BLaER1 (cell line): Measurements from ENCODE around the gene KRTAP12-4.
"Not testable (repeated sequence)": the region's sequence is repeated elsewhere in the genome, so short reads cannot be mapped to it uniquely, and the experiment has no call there.

Experiments
- H3K27ac ChIP-seq: shearing (Covaris generic); formaldehyde crosslinking; 2 replicates; pipeline ENCODE4 v1.8.1; 2022
- H3K27me3 ChIP-seq: shearing (Covaris generic); formaldehyde crosslinking; 2 replicates; pipeline ENCODE4 v1.8.1; 2022
- H3K36me3 ChIP-seq: shearing (Covaris generic); formaldehyde crosslinking; 2 replicates; pipeline ENCODE4 v1.8.1; 2022
- H3K4me1 ChIP-seq: shearing (Covaris generic); formaldehyde crosslinking; 2 replicates; pipeline ENCODE4 v1.8.1; 2022
- H3K4me2 ChIP-seq: shearing (Covaris generic); formaldehyde crosslinking; 2 replicates; pipeline ENCODE4 v1.8.1; 2022
- H3K4me3 ChIP-seq: shearing (Covaris generic); formaldehyde crosslinking; 2 replicates; pipeline ENCODE4 v1.8.1; 2022
- H3K9ac ChIP-seq: shearing (Covaris generic); formaldehyde crosslinking; 2 replicates; pipeline ENCODE4 v1.8.1; 2022
- H3K9me3 ChIP-seq: shearing (Covaris generic); formaldehyde crosslinking; 2 replicates; pipeline ENCODE4 v1.8.1; 2022
- H4K20me1 ChIP-seq: shearing (Covaris generic); formaldehyde crosslinking; 2 replicates; pipeline ENCODE4 v1.8.1; 2022
- Cebpa-rat ChIP-seq: shearing (Covaris generic); IDR thresholded peaks from 2 replicates; pipeline ENCODE4 v1.8.1; 2022

KRTAP12-4 gene

GRCh38 chr21:44671911-44672310 lies 17.5 kb upstream of the KRTAP12-4 start:
- Histone ChIP-seq H3K4me2 (no peak overlapping the region), H3K27ac (no peak overlapping the region), H4K20me1 (no peaks in the 10 kb centered on the region), H3K9me3 (peaks cover 63% of the 10 kb centered on the region), H3K36me3 (no peaks in the 10 kb centered on the region), H3K4me3 (no peak overlapping the region), H3K27me3 (no peaks in the 10 kb centered on the region), H3K9ac (no peak overlapping the region), H3K4me1 (no peaks in the 10 kb centered on the region)
- no peak for TF ChIP-seq Cebpa-rat

GRCh38 chr21:44670642-44671432 lies 16.4 kb upstream of the KRTAP12-4 start:
- H4K20me1 ChIP-seq: no peaks in the 10 kb centered on the region
- TF ChIP-seq Cebpa-rat: no peak

GRCh38 chr21:44667612-44668011 lies 13.2 kb upstream of the KRTAP12-4 start:
- TF ChIP-seq Cebpa-rat: no peak
- Histone ChIP-seq H3K4me2 (no peak overlapping the region), H3K27ac (no peak overlapping the region), H4K20me1 (no peaks in the 10 kb centered on the region), H3K9ac (no peak overlapping the region), H3K4me1 (no peaks in the 10 kb centered on the region), H3K4me3 (no peak overlapping the region), H3K36me3 (no peaks in the 10 kb centered on the region), H3K9me3 (peaks cover 47% of the 10 kb centered on the region), H3K27me3 (no peaks in the 10 kb centered on the region)

More at GRCh38 chr21:44670642-44671432, 16.4 kb upstream of the KRTAP12-4 start:
- no peaks in the 10 kb centered on the region for H3K36me3 ChIP-seq
- H3K9me3 ChIP-seq: peaks cover 61% of the 10 kb centered on the region
- no peaks in the 10 kb centered on the region for H3K27me3 ChIP-seq
- no peak overlapping the region for H3K4me2 ChIP-seq
- H3K27ac ChIP-seq: no peak overlapping the region
- H3K9ac ChIP-seq: no peak overlapping the region
- no peaks in the 10 kb centered on the region for H3K4me1 ChIP-seq
- no peak overlapping the region for H3K4me3 ChIP-seq

- no peaks in the 10 kb centered on the region for H4K20me1 ChIP-seq
- no peak for TF ChIP-seq Cebpa-rat
- H3K27ac ChIP-seq: no peak within 1 kb of the TSS
- H3K9ac ChIP-seq: no peak within 1 kb of the TSS
- no peaks in the 10 kb centered on the region for H3K4me1 ChIP-seq
- no peaks in the 10 kb centered on the region for H3K27me3 ChIP-seq
- no peak within 1 kb of the TSS for H3K4me3 ChIP-seq
- H3K36me3 ChIP-seq: no peaks in the 10 kb centered on the region
- peaks cover 39% of the 10 kb centered on the region for H3K9me3 ChIP-seq
- no peak within 1 kb of the TSS for H3K4me2 ChIP-seq
Measured at GRCh38 chr21:44666401-44667320, 12.2 kb upstream of the KRTAP12-4 start, which contains the start of gene KRTAP12-2. Gene KRTAP12-2 (minus strand): TSS chr21:44666927. CDS start chr21:44666886, 41 bp downstream.

- no peaks in the 10 kb centered on the region for H3K27me3 ChIP-seq
- H3K36me3 ChIP-seq: no peaks in the 10 kb centered on the region
- no peaks in the 10 kb centered on the region for H3K4me1 ChIP-seq
- TF ChIP-seq Cebpa-rat: no peak
- H3K4me2 ChIP-seq: no peak overlapping the region
- H3K4me3 ChIP-seq: no peak overlapping the region
- no peak overlapping the region for H3K9ac ChIP-seq
- H4K20me1 ChIP-seq: no peaks in the 10 kb centered on the region
- no peak overlapping the region for H3K27ac ChIP-seq
- H3K9me3 ChIP-seq: peaks cover 20% of the 10 kb centered on the region
Measured at GRCh38 chr21:44664691-44665090, 10.2 kb upstream of the KRTAP12-4 start.

- H4K20me1 ChIP-seq, H3K4me2 ChIP-seq, H3K27ac ChIP-seq, H3K9ac ChIP-seq, H3K36me3 ChIP-seq, H3K4me3 ChIP-seq, H3K27me3 ChIP-seq: not testable (repeated sequence)
- H3K4me1 ChIP-seq: peaks cover 30% of the 10 kb centered on the region
- H3K9me3 ChIP-seq: peaks cover 18% of the 10 kb centered on the region
Measured at GRCh38 chr21:44661567-44661966, 7.1 kb upstream of the KRTAP12-4 start.

- Histone ChIP-seq H3K36me3 (no peaks in the 10 kb centered on the region; the same call in 1 of the 2 replicates), H3K4me3 (no peak overlapping the region), H3K9ac (no peak overlapping the region), H3K9me3 (peaks cover 41% of the 10 kb centered on the region), H3K4me1 (peaks cover 40% of the 10 kb centered on the region), H3K27me3 (no peaks in the 10 kb centered on the region), H3K27ac (peak overlapping the region; percentile 14; the same call in 1 of the 2 replicates), H4K20me1 (no peaks in the 10 kb centered on the region), H3K4me2 (peak overlapping the region; percentile 74)
- no peak for TF ChIP-seq Cebpa-rat
Measured at GRCh38 chr21:44658913-44659595, 4.6 kb upstream of the KRTAP12-4 start.

- Histone ChIP-seq H3K9ac (no peak overlapping the region), H4K20me1 (no peaks in the 10 kb centered on the region), H3K9me3 (peaks cover 43% of the 10 kb centered on the region), H3K4me3 (no peak overlapping the region), H3K4me2 (peak overlapping the region; percentile 74), H3K27me3 (no peaks in the 10 kb centered on the region), H3K27ac (peak overlapping the region; percentile 14; the same call in 1 of the 2 replicates), H3K36me3 (no peaks in the 10 kb centered on the region; the same call in 1 of the 2 replicates), H3K4me1 (peaks cover 45% of the 10 kb centered on the region)
- 0 out of 2 replicates have a peak, but pooled peaks have one; percentile 16 for TF ChIP-seq Cebpa-rat
Measured at GRCh38 chr21:44658541-44658910, 4.1 kb upstream of the KRTAP12-4 start.
